ENCODE results near the gene CHST1. TPM values are rescaled to one million over a fixed set of nuclear protein-coding genes. Genes with fewer than 3 reads are reported as not detected.

Gene CHST1
- total RNA-seq, 1 donor from 2014 or later, result 2.6 TPM

DNA sequence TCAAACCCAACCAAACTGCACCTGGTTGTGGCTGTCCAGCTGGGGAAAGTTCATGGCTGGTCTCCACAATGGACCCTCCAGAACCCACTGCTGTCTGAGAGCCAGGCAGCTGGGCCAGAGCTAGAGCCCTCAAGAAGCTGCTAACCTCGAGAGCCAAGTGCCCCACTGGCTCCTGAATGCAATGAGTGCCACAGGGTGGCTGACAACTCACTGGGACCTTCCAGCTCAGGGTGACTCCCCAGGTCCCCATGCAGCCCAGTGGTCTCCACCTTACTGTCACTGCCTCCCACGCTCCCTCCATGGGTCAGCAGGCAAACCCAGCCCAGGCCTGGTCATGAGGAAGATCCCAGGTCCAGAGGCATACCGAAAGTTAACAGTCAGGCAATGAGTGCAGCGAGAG is 8.0 kb upstream of the CHST1 start:
- no peak overlapping the region for H3K9ac ChIP-seq (ENCODE audit: low read length)
- peaks cover 64% of the 10 kb centered on the region for H3K27me3 Mint-ChIP-seq (ENCODE audit: low read depth, unreplicated experiment)
- H3K4me3 Mint-ChIP-seq (ENCODE audit: unreplicated experiment), result no peak overlapping the region
- no peaks in the 10 kb centered on the region for H3K27me3 ChIP-seq (ENCODE audit: insufficient read depth, low read length)
- H2AFZ ChIP-seq (ENCODE audit: low read depth, low read length), result no peak overlapping the region
- no peak for DNase-seq (ENCODE audit: low read depth)
- H3K9me3 ChIP-seq (ENCODE audit: insufficient read depth, low read depth, low read length), result no peaks in the 10 kb centered on the region
- no peak overlapping the region for H3K27ac ChIP-seq (ENCODE audit: low read depth, low read length)
- H3K36me3 Mint-ChIP-seq (ENCODE audit: low read depth, unreplicated experiment), result peaks cover 2% of the 10 kb centered on the region
- H3K4me2 ChIP-seq (ENCODE audit: low read length), result no peak overlapping the region
- H3K4me1 Mint-ChIP-seq (ENCODE audit: low read depth, unreplicated experiment), result no peaks in the 10 kb centered on the region
- H3K27ac Mint-ChIP-seq (ENCODE audit: unreplicated experiment), result no peak overlapping the region
- TF ChIP-seq, protein P1, sequence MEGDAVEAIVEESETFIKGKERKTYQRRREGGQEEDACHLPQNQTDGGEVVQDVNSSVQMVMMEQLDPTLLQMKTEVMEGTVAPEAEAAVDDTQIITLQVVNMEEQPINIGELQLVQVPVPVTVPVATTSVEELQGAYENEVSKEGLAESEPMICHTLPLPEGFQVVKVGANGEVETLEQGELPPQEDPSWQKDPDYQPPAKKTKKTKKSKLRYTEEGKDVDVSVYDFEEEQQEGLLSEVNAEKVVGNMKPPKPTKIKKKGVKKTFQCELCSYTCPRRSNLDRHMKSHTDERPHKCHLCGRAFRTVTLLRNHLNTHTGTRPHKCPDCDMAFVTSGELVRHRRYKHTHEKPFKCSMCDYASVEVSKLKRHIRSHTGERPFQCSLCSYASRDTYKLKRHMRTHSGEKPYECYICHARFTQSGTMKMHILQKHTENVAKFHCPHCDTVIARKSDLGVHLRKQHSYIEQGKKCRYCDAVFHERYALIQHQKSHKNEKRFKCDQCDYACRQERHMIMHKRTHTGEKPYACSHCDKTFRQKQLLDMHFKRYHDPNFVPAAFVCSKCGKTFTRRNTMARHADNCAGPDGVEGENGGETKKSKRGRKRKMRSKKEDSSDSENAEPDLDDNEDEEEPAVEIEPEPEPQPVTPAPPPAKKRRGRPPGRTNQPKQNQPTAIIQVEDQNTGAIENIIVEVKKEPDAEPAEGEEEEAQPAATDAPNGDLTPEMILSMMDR (IDR thresholded peaks at IDR 0.05; ENCODE audit: insufficient read depth, low read depth, low read length), result no peak
- TF ChIP-seq EZH2 (IDR thresholded peaks at IDR 0.05; ENCODE audit: insufficient read depth, low read length), result no peak
- H3K36me3 ChIP-seq (ENCODE audit: insufficient read depth, low read length), result no peaks in the 10 kb centered on the region
- no peaks in the 10 kb centered on the region for H3K4me1 ChIP-seq (ENCODE audit: insufficient read depth, low read length)
- no peaks in the 10 kb centered on the region for H3K79me2 ChIP-seq (ENCODE audit: insufficient read depth, low read length)
- H3K4me3 ChIP-seq (ENCODE audit: insufficient read depth, low read depth, low read length), result no peak overlapping the region
- FAIRE-seq, result no peak
- no peaks in the 10 kb centered on the region for H3K9me3 Mint-ChIP-seq (ENCODE audit: unreplicated experiment)
- no peaks in the 10 kb centered on the region for H4K20me1 ChIP-seq (ENCODE audit: insufficient read depth, low read length)

DNA sequence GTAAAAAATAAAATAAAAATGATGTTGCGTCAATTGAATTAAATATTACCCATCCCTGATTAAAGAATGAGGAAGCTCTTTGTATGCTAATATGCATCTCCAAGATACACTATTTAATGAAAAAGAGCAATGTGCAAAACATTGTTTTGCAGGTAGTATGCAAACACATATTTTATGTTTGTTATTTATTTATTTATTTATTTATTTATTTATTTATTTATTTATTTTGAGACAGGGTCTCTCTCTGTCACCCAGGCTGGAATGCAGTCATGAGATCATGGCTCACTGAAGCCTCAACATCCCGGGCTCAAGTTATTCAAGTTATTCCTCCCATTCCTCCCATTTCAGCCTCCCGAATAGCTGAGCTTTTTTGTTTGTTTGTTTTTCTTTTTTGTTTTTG is 7.2 kb upstream of the CHST1 start:
- H3K36me3 Mint-ChIP-seq (ENCODE audit: low read depth, unreplicated experiment), result peaks cover 2% of the 10 kb centered on the region
- no peak overlapping the region for H3K27ac Mint-ChIP-seq (ENCODE audit: unreplicated experiment)
- H3K4me1 ChIP-seq (ENCODE audit: insufficient read depth, low read length), result no peaks in the 10 kb centered on the region
- no peak overlapping the region for H3K9ac ChIP-seq (ENCODE audit: low read length)
- peaks cover 70% of the 10 kb centered on the region for H3K27me3 Mint-ChIP-seq (ENCODE audit: low read depth, unreplicated experiment)
- no peak for DNase-seq (ENCODE audit: low read depth)
- TF ChIP-seq, protein P1 (IDR thresholded peaks at IDR 0.05; ENCODE audit: insufficient read depth, low read depth, low read length), result no peak
- no peak for TF ChIP-seq EZH2 (IDR thresholded peaks at IDR 0.05; ENCODE audit: insufficient read depth, low read length)
- no peaks in the 10 kb centered on the region for H3K27me3 ChIP-seq (ENCODE audit: insufficient read depth, low read length)
- no peaks in the 10 kb centered on the region for H3K9me3 Mint-ChIP-seq (ENCODE audit: unreplicated experiment)
- FAIRE-seq, result no peak
- no peak overlapping the region for H3K27ac ChIP-seq (ENCODE audit: low read depth, low read length)
- H3K4me1 Mint-ChIP-seq (ENCODE audit: low read depth, unreplicated experiment), result no peaks in the 10 kb centered on the region
- no peaks in the 10 kb centered on the region for H3K9me3 ChIP-seq (ENCODE audit: insufficient read depth, low read depth, low read length)
- H4K20me1 ChIP-seq (ENCODE audit: insufficient read depth, low read length), result no peaks in the 10 kb centered on the region
- no peak overlapping the region for H3K4me3 ChIP-seq (ENCODE audit: insufficient read depth, low read depth, low read length)
- H2AFZ ChIP-seq (ENCODE audit: low read depth, low read length), result no peak overlapping the region
- no peaks in the 10 kb centered on the region for H3K36me3 ChIP-seq (ENCODE audit: insufficient read depth, low read length)
- H3K4me2 ChIP-seq (ENCODE audit: low read length), result no peak overlapping the region
- no peaks in the 10 kb centered on the region for H3K79me2 ChIP-seq (ENCODE audit: insufficient read depth, low read length)
- H3K4me3 Mint-ChIP-seq (ENCODE audit: unreplicated experiment), result no peak overlapping the region

DNA sequence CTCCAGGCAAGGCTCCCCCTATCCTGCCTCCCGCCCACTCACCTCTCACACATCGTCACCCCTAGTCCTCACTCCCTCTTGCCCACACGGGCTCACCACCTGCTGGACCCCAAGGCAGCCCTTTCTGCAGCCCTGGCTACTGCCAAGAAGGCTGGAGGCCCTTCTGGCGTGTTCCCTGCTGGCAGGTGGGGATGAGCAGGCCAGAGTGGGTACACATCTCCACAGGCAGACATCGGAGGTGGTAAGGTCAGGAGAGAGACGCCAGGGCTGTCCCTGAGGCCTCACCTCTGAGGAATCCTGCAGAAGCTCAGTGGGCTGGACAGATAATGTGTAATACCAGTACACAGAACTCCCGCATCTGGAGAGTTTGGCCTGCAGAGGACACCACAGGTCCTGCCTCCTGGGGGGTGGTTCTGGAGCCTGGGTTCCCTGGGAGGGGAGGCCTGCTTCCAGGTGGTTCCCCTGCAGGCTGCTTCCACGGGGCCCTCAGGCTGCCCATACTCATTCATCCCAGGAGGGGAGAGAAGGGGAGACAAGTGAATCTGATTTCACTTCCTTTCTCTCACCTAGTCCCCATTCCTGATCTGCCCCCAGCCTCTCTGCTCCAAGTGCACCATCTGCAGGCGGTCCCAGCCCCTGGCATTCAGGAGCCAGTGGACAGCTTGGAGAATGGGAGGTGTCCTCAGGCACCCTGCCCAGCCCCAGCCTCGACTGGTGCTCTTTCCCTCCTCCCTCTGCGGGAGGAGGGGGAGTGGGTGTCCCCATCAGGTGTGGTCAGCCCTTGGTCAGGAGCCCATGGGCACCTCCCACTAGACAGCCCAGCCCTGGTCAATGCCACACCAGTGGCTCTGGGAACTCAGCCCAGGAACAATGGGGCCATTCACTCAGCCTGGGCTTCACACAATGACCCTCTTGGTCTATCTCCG is 6.1 kb upstream of the CHST1 start:
- peaks cover 7% of the 10 kb centered on the region for H3K27me3 ChIP-seq (ENCODE audit: insufficient read depth, low read length)
- FAIRE-seq (no peak), DNase-seq (ENCODE audit: low read depth) (no peak)
- no peaks in the 10 kb centered on the region for H3K4me1 ChIP-seq (ENCODE audit: insufficient read depth, low read length)
- Mint-ChIP-seq H3K27me3 (ENCODE audit: low read depth, unreplicated experiment) (peaks cover 73% of the 10 kb centered on the region), H3K36me3 (ENCODE audit: low read depth, unreplicated experiment) (peaks cover 2% of the 10 kb centered on the region), H3K27ac (ENCODE audit: unreplicated experiment) (no peak overlapping the region), H3K4me3 (ENCODE audit: unreplicated experiment) (no peak overlapping the region), H3K9me3 (ENCODE audit: unreplicated experiment) (no peaks in the 10 kb centered on the region), H3K4me1 (ENCODE audit: low read depth, unreplicated experiment) (no peaks in the 10 kb centered on the region)
- no peak overlapping the region for H3K27ac ChIP-seq (ENCODE audit: low read depth, low read length)
- no peaks in the 10 kb centered on the region for H3K36me3 ChIP-seq (ENCODE audit: insufficient read depth, low read length)
- no peak overlapping the region for H3K9ac ChIP-seq (ENCODE audit: low read length)
- no peaks in the 10 kb centered on the region for H3K79me2 ChIP-seq (ENCODE audit: insufficient read depth, low read length)
- no peaks in the 10 kb centered on the region for H4K20me1 ChIP-seq (ENCODE audit: insufficient read depth, low read length)
- H2AFZ ChIP-seq (ENCODE audit: low read depth, low read length), result no peak overlapping the region
- H3K9me3 ChIP-seq (ENCODE audit: insufficient read depth, low read depth, low read length), result no peaks in the 10 kb centered on the region
- TF ChIP-seq EZH2 (IDR thresholded peaks at IDR 0.05; ENCODE audit: insufficient read depth, low read length), result no peak
- TF ChIP-seq, protein P1 (IDR thresholded peaks at IDR 0.05; ENCODE audit: insufficient read depth, low read depth, low read length), result no peak
- no peak overlapping the region for H3K4me3 ChIP-seq (ENCODE audit: insufficient read depth, low read depth, low read length)
- H3K4me2 ChIP-seq (ENCODE audit: low read length), result no peak overlapping the region

Data from astrocyte (in vitro differentiated cells and primary cell).